ENCODE data around the gene DGKH.
"Not testable (repeated sequence)": the region's sequence is repeated elsewhere in the genome, so short reads cannot be mapped to it uniquely, and the experiment has no call there.

DGKH gene

DNA sequence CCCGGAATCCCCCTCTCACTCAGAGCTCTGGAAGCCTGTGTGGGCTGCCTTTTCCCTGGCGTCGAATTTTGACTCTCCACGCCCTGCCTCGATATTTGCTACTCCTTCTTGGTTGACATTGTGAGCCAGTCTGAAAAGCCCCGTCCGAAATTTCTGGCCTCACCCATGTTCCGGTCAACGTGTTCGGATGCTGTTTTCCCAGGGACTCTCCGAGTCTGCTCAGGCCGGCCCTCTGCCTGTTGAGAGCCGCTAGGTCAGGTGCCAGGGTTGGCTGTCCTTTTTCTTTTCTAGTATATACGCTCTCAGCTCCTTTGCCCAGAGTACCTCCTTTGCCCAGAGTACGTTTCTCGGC, 6.8 kb upstream of the DGKH start:
- peak in 9 of 14 donors; percentile 8 to 47 (median 27) for DNase-seq

DNA sequence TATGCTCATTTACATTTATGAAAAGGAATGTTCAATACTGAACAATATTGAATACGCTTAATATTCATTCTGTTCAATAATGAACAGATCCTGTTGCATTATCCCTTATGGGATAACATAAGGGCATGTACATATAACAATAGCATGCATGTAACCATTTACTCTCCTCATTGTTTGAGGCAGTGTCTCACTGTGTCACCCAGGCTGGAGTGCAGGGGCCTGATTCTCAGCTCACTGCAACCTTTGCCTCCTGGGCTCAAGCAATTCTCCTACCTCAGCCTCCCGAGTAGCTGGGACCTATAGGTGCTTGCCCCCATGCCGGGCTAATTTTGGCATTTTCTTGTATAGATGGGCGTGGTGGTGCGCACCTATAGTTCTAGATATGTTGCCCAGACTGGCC, 4.8 kb upstream of the DGKH start:
- no peak for DNase-seq

DNA sequence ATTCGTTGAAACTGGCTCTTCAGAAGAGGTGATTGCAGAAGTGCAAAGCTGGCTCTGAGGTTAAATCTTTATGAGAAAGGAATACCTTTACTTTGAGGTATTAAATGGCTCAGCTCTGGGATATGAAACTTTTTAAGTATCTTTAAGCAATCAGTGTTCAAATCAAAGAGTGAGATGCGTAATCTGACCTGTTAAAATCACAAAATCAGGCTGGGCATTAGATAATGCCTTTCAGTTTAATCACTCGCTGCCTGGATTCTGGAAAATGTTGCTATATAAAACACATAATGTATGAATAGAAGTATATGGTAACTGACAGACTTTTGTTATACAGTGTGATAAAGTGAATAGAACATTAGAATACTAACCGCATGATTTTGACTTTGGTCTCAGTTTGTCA, 2.0 kb upstream of the DGKH start:
- DNase-seq, result no peak

DNA sequence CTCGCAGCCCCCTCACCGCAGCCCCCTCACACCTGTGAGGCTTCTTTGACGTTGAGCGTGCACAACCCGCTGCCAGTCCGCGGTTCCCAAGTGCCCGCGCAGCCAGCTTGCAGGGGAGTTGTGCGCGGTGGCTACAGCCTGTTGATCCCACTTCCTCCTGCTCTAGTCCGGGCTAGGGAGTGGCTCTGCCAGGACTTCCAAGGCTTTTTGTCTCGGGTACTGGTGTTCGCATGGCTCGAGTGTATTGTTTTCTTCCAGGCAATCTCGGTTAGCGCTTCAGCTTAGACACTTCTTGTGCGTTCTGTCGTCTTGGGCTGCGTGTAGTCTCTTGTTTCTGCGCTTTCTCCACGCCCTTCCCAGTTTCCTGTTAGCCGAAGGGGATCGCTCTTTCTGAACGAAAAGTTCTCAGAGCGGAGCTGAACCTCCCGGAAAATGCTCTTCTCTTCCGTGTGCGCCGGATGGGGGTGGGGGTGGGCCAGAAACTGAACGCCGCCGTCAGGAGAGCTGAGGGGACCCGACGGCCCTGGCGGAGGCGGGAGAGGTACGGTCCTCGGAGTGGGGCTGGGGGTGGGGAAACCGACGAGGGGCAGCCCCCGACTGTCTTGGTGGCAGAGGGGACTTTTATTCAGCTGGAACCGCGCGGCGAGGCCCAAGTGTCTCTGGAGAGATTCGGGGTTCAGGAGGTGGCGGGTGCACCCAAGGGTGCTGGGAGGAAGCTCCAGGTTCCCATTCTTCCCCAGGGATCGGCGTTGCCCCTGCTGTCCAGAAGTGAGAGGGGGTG, 697 bp upstream of the DGKH start:
- DNase-seq, result peak in 8 of 14 donors; percentile 3 to 34 (median 12)

DNA sequence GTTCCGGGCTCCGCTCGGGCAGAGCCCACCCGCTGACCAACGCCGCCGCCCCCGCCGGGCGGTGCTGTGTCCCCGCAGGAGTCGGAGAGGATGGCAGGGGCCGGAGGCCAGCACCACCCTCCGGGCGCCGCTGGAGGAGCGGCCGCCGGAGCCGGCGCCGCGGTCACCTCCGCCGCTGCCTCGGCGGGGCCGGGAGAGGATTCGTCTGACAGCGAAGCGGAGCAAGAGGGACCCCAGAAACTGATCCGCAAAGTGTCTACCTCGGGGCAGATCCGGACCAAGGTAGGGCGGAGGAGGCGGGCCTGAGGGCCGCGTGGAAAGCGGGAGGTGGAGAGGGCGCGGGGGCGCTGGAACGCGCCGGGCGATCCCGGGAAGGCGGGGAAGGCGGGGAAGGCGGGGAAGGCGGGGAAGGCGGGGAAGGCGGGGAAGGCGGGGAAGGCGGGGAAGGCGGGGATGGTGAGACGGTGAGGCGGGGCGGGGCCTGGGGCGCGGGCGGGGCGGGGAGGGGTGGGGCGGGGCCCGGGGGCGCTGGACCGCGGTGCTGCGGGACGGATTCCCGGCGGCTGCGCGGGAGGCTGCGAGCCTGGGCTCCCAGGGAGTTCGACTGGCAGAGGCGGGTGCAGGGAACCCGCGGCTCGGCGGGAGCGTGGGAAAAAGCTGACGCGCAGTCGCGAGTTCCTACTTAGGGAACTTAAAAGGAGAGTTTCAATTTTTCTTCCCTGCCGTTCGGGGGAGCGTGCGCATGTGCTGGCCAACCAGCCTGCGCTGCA, 421 bp downstream of the DGKH start:
- DNase-seq, result peak in 13 of 14 donors; percentile 3 to 80 (median 49)

DNA sequence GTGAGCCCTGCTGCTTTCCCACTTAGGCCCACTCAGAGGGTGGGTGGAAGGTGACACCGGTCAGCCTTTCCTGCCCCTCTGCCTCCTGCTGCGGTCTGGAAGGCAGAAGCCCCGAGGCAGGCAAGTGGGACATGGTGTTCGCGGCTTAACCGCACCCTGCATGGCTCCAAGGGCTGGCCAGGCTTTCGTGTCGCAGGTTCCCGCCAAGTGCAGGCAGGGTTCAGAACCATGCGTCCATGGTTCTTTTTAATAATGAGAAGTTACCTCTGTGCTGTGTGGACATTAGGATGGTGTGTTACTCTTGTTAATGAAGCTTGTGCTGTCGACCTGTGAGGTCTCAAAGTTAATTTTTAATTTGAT, 986 bp downstream of the DGKH start:
- no peak for DNase-seq

DNA sequence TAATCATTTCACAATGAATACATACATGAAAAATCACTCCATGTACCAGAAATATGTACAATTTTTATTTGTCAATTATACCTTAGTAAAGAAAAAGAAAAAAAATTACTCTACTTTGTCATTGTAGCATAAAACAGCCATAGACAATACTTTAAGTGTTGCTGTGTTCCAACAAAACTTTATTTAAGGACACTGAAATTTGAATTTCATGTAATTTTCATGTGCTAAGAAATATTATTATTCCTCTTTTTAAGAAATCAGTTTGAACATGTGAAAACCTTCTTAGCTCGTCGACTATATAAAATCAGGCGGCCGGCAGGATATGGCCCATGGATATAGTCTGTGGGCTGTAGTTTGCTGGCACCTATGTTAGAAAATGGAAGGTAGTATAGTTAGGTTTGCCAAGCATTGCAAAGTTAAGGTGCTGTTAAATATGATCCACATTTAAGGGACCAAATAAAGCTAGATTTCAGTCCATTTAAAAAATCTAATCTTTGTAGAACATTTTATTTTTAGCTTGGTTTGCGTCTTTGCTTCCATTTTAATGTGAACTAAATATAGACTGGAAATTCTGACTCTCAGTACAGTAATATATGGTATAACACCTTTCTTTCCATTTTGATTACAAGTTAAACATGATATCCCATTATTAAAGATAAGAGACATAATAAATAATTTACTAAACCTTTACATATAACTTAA, 6.5 kb downstream of the DGKH start:
- DNase-seq, result no peak

DNA sequence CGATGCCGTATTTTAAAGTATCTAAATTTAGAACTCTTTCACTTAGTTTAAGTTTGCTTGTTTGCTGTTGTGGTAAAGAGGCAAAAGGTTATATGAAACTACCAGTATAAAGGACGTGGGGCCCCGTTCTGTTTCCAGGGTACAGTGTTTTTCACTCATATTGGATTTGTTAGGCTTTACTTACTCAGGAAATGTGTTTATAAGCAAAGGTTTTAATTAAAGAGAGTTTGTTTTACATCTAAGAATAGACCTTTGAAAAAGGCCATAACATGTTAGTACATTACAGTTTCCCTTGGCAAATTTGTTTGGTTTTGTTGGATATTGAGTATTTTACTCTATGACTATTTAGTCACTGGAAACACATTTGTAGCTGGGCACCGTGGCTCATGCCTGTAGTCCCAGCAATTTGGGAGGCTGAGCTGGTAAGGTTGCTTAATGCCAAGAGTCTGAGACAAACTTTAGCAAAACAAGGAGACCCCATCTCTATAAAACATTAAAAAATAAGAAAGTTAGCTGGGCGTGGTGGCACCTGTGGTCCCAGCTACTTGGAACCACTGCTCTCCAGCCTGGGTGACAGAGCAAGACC, 7.1 kb downstream of the DGKH start:
- no peak for DNase-seq

DNA sequence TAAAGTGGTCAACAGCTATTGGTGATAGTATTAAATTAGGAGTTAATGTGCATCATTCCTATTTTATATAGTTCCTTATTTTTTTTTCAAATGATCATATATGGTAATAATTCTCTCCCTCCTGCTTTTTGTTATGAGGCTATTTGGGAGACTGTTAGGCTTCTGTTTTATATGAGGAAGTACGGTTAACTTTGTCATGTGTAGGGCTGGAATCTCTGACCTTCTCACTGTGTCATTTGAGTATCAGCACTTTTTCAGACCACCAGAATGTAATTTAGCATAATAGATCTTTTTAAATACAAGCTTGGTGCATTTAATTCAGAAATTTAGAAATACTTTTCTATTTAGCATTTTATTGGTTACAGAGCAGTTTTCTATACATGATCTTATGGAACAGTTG, 7.7 kb downstream of the DGKH start:
- DNase-seq, result no peak

DNA sequence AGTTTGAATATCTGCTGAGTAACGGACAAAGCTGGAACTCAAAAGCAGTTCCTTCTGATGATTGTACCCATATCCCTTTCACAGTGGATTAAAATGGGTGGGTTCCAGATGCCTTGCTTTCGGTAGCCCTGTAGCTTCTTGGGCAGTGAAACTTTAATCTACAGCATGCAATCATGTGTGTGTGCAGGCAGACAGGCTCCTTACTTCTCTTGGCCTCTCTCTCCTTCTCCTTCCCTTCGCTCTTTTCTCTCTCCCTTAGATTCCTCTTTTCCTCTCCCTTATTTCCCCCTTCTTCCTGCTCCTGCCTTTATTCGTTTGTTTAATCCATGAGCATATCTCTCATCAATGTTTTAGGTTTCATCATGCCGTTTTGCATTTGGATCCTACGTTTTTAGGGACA, 8.1 kb downstream of the DGKH start:
- no peak for DNase-seq

DNA sequence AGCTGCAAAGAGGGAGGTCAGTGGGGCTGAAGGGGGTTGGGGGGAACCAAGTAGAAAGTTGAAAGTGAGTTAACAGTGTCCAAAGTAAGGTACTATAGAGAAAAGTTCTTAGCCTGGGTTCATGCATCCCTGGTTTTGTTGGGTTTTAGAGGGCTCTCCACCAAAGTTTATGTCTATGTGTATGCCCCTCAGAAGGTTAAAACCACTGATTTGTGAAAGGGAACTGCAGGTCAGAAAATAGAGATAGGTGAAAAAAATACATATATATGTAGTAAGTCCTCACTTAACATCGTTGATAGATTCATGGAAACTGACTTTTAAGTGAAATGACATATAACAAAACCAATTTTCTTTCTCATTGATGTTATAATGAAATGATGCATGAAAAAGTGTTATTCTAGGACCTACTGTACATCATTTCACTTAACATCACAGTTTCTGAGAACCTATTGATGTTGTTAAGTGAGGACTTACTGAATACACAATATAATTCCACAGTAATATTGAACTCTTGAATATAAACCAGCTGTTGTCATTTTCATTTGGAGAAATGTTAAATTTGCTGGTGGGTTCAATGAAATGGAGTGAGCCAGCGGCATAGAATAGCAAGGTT, 9.6 kb downstream of the DGKH start:
- DNase-seq, result no peak

DNA sequence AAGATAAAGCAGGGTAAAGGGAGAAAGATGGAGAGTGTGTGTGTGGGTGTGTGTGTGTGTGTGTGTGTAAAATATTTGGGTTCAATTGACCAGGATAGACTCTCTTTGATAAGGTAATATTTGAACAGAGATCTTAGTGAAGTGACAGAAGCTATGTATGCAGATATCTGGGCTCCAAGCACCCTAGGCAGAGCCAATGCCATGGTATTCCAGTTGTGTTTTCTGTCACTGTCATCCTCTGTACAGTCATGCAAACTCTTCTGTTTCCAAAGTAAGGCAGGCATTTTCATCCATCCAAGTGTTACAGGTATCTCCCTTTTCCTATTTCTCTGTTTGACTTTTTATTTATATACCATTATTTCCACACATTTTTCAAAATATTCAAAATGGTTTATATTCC, 13.5 kb downstream of the DGKH start:
- DNase-seq, result no peak

DNA sequence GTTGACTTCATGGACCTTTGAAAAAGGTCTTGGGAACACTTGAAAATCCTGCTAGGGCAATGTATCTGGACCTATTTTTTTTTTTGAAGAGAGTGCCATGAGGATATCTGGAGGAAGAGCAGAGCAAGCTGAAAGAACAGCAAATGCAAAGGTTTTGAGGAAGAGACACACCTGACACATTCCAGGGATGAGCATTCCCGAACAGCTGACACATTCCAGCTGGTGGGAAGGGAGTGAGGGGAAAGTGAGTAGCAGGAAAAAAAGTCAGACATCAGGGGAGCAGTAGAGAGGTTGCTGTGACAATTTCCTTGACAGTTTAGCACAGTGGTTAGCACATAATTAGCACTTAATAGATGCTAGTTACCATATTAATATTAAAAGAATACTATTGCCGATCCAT, 14.7 kb downstream of the DGKH start:
- DNase-seq, result no peak

DNA sequence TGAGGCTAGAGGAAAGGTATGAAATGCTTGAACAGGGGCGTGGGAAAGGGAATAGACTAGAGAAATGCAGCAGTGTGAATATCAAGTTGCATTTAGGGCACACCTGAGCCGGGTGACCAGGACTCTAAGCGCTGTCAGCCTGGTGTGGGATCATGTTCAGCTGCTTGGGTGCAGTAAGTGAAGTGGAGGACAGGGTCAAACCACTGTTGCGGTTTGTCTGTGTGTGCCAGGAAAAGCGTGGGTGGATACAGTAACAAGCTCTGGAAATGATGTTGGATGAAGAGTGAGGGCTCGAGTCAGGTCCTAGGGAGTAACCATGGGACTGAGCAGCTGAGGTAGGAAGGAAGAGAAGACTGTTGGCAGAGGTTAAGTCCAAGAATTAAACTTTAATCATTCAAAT, 15.8 kb downstream of the DGKH start:
- DNase-seq, result no peak

DNA sequence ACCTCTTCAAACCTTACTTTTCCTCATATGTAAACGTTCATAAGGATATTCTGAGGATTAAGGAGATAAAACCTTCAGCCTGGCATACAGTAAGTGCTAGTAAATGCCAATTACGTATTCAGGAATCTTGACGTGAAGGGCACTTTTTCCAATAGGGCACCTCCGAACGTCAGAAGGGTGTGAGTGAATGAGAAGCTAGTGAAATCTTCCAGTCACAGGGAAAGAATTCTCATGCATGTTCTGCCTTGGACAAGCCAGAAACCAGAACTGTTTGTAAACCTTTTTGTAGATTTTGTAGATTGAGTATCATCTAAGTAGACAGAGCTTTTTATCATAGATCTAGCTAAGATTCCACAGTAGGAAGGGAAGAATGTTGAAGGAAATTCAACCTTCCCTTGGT, 16.5 kb downstream of the DGKH start:
- no peak for DNase-seq

DNA sequence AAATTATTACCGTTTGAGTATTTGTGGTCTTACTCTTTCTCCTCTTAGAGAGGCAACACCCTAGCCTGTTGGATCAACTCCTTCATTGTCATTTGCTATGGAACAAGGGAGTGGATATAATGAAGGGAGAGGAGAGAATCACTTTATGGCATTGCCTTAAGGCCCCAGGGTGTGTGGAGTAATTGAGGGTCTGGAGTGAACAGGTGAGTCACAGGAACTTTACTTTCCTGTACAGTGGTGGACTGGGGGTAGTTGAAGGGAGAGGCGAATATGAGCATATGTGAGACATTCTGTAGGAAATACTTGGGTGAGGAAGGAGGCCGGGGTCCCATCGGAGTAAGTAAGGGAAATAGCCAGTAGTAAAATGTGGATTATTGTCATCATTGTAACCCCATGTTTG, 17.0 kb downstream of the DGKH start:
- DNase-seq, result no peak

DNA sequence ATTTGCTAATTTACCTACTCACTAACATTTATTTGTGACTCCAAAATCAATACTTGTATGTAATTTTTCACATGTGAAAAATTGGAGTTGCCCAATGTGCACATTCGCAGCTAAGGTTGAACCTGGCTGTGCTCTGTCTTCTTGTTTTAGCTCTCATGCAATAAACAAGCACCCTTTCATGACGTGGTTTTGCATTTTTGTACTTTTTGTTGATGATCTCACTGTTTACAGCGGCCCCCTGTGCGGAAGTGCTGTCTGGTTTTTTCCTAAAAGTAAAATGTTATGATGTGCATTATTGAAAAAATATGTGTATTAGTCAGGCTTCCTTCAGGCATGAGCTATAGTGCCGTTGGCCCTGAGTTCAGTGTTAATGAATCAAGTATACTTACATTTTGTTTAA, 18.1 kb downstream of the DGKH start:
- DNase-seq, result no peak

DNA sequence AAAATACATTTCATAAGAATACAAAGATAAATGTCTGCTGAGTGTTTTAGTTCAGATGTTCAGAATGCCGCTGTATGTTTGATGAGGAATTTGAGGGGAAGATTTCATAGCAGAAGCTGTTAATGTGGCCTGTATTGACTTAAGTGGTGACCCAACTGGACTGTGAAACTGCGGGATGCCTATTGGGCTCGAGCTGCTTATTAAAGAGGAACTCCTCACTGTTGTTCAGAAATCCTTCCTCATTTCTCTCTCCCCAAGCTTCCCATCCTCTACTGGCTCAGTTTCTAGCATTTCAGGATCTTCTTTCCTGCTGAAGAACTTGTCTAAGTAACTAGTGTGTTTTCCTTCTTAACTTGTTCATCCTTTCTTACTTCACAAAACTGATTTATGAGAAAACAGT, 20.4 kb downstream of the DGKH start:
- DNase-seq, result no peak

DNA sequence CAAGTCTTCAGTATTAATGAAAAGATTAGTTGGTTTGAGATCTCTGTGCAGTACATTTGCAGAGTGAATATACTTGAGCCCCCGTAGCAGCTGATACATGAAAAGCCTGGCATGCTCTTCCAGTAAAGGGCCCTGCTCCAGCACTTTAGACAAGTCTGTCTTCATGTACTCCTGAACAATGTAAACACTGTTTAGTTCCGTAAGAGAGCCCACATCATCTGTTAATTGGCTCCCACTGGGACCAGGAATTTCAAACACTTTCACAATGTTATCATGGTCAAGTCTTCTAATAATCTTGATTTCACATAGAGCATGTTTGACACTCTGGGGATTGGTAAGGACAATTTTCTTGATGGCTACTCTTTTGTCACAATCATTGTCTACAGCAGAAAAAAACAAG, 22.2 kb downstream of the DGKH start:
- DNase-seq, result not testable (repeated sequence)

DNA sequence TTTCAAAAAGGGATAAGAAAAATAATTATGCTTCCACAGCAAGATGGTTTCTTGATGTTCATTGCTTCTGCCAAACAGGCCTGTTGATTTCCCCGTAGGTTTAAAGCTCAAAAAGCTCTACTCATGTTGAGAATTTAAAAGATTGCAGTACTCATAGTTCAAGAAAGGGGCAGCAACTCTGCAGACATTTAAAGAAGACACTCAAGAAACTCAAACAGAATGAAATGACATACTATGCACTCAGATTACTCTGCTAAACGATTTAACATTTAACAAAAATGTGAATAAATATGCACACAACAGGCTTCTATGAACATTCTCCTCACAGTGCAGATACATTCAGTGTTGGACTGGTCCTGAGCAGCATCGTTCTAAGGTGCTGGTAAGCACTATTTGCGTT, 22.7 kb downstream of the DGKH start:
- DNase-seq, result not testable (repeated sequence)

DNA sequence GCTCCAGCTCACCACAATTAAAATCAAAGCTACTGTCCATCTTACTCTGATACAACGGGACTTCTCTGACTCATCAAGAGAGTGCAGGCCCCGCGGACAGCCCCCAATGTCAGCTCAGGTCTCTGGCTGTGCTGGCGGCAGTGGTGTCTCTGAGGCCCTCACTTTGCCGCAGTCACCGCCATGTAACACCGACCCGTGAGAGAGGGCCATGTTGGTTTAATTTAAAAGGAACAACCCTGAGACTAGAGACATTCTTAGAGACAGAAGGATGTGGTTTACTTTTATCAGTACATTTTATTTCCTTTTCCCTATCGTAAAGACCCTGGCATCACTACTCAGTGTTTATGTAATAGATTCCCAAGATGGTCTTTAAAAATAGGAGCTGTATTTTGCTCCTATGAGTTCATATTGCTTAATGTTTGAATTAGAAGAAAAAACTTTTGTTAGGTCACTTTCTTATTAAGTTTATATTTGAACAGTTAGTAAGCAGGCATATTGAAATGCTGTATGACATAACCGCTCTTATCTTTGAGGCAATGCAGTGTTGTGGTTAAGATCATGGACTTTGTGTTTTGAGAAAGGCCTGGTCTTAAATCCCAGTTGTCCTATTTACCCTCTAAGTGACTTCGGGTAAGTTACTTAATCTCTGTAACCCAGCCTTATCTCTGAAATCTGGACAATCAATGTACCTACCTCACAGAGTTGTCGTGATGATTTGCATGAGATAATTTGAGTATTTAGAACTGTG, 23.4 kb downstream of the DGKH start:
- DNase-seq, result no peak

DNA sequence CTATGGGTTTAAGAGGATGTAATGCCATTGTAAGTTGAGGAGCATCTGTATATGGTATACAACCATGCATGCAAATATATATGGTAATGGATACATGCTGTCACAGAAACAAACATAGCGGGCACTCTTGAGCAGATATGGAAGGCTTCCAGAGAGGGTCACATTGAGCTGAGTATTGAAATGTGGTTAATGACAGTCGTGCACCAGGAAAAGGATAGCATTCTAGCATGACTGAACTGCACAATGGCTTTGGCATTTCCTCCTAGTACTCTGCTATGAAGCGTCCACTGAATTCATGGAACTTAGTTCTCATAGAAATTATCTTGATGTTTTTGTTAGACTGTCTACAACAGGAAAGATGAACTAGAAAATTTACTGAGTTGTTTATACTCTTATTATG, 25.2 kb downstream of the DGKH start:
- no peak for DNase-seq

Measured in C1 segment of cervical spinal cord (tissue), 14 donors.